Measurements from ENCODE around the gene IFT52. TPM values are rescaled to one million over a fixed set of nuclear protein-coding genes. Genes with fewer than 3 reads are reported as not detected.
"Not testable (repeated sequence)": the region's sequence is repeated elsewhere in the genome, so short reads cannot be mapped to it uniquely, and the experiment has no call there.

Gene IFT52
- total RNA-seq, 1 donor from 2014 or later: 31.8 TPM

DNA sequence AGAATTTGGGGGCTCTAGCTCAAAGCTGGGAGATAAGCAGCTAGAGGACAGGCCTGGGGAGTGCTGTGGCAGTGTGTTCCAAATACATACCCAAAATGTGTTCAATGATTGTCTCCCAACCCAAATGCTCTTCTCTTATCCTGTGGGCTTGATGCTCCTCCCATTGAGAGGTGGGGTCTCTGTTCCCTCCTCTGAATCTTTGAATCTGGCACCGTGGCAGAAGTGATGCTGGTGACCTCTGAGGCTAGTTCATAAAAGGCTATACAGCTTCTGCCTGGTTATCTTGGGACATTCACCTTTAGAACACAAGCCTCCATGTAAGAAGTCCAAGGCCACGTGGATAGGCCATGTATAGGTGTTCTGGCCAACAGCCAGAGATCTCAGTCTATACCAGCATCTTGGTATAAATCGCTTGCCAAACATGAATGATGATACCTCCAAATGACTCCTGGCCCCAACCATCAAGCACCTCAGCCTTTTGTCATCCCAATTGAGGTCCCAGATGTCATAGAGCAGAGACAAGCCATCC lies 60.3 kb downstream of the IFT52 start:
- DNase-seq (ENCODE audit: low read depth in 2 of 2): no peak

GRCh38 chr20:43651650-43652184 lies 61.0 kb downstream of the IFT52 start:
- DNase-seq (ENCODE audit: low read depth in 2 of 2): not testable (repeated sequence)

GRCh38 chr20:43653966-43654365 lies 63.2 kb downstream of the IFT52 start:
- no peak for DNase-seq (ENCODE audit: low read depth in 2 of 2)

DNA sequence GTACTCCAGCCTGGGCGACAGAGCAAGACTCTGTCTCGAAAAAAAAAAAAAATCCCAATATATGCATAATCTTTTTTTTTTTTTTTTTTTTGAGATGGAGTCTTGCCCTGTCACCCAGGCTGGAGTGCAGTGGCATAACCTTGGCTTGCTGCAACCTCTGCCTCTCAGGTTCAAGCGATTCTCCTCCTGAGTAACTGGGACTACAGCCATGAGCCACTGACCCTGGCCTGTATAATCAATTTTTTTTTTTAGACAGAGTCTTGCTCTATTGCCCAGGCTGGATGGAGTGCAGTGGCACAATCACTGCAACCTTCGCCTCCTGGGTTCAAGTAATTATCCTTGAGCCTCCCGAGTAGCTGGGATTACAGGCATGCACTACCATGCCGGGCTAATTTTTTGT lies 64.4 kb downstream of the IFT52 start:
- not testable (repeated sequence) for DNase-seq (ENCODE audit: low read depth in 2 of 2)

GRCh38 chr20:43655937-43656336 lies 65.2 kb downstream of the IFT52 start:
- DNase-seq (ENCODE audit: low read depth in 2 of 2): no peak

DNA sequence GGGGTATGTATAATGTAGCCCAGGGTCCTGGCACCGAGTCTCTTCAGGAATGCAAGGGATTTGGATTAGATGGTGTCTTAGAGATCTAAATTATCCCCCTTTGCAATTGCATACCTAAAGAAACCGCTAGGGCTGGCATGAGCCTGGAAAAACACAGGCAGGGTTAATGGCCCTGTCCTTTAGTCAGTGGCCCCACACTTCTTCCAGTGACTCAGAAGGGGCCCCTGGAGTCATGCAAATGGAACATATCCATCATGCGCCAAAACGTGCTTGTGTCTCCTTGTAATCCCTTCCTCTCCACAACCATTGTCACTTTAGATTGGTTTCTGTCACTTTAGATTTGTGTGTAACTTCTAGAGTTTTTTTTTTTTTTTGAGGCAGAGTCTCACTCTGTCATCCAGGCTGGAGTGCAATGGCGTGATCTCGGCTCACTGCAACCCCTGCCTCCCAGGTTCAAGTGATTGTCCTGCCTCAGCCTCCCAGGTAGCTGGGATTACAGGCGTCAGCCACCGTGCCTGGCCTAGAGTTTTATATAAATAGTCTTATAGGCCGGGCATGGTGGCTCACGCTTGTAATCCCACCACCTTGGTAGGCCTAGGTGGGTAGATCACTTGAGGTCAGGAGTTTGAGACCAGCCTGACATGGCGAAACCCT lies 67.5 kb downstream of the IFT52 start:
- DNase-seq (ENCODE audit: low read depth in 2 of 2): no peak

GRCh38 chr20:43658723-43659419 lies 68.1 kb downstream of the IFT52 start:
- DNase-seq (ENCODE audit: low read depth in 2 of 2): no peak

GRCh38 chr20:43662943-43663655 lies 72.4 kb downstream of the IFT52 start:
- DNase-seq (ENCODE audit: low read depth in 2 of 2): peak in 1 of 2 donors; percentile 43

DNA sequence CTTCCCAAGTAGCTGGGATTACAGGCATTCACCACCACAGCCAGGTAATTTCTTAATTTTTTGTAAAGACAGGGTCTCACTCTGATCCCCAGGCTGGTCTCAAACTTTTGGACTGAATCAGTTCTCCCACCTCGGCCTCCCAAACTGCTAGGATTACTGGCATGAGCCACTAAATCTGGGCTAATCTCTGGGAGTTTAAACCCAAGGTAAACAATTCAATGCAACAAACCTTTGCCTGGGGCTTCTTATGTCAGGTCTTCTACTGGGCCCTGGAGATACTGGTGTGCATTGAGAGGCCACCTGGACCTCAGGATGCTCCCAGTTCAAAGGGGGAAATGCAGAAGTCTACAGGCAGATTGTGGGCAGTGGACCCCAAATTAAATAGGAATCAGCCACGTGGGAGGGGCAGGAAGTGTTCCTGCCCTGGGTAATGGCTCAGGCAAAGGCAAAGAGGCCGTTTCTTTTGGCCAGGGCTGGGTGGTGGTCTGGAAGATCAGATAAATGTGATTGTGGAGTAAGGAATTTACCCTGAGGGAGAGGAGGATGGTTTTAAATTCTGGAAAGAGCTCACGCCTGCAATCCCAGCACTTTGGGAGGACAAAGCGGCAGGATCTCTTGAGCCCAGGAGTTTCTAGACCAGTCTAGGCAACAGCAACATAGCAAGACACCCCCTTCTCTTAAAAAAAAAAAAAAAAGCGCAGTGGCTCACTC lies 74.9 kb downstream of the IFT52 start:
- DNase-seq (ENCODE audit: low read depth in 2 of 2): no peak

- peak; percentile 29 to 70 for DNase-seq (ENCODE audit: low read depth in 2 of 2)
Observed at GRCh38 chr20:43666376-43667328, 75.9 kb downstream of the IFT52 start, which contains the start of gene MYBL2. Gene MYBL2 (plus strand): TSS chr20:43667114. CDS start chr20:43667284, 170 bp downstream.

- peak in 1 of 2 donors; percentile 9 for DNase-seq (ENCODE audit: low read depth in 2 of 2)
Observed at GRCh38 chr20:43667341-43668132, 76.8 kb downstream of the IFT52 start.

DNA sequence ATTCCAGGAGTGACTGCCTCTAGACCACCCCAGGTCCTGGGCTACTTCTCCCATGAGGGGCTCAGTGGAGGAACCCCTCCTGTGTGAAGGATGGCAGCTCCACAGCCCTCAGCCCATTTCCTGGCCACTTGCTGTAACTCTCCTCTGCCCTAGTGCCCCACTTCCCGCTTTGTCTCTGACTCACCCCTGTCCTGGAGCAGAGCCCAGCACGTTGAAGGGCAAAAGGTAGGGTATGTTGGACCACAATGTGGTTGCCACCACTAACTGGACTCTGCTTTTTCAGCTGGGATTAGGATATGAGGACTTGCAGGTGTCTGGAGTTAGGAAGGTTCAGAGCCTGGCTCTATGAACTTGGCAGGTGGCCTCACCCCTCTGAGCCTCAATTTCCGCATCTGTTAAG lies 78.6 kb downstream of the IFT52 start:
- peak in 1 of 2 donors; percentile 53 for DNase-seq (ENCODE audit: low read depth in 2 of 2)

GRCh38 chr20:43670423-43670822 lies 79.7 kb downstream of the IFT52 start:
- DNase-seq (ENCODE audit: low read depth in 2 of 2): no peak

DNA sequence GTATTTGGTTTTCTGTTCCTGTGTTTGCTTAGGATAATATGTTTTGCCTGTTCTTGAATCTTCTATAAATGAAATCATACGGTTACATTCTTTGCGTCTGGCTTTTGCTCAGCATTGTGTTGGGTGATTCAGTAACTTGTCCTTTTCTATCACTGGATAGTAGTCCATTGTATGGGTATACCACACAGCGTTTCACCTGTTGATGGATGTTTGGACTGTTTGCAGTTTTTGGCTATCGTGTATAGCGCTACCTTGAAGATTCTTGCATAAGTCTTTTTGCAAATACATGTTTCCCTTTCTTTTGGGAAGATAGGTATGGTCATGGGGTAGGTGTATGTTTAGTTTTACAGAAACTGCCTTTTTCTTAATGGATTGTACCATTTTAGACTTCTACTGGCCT lies 85.6 kb downstream of the IFT52 start:
- DNase-seq (ENCODE audit: low read depth in 2 of 2): no peak

DNA sequence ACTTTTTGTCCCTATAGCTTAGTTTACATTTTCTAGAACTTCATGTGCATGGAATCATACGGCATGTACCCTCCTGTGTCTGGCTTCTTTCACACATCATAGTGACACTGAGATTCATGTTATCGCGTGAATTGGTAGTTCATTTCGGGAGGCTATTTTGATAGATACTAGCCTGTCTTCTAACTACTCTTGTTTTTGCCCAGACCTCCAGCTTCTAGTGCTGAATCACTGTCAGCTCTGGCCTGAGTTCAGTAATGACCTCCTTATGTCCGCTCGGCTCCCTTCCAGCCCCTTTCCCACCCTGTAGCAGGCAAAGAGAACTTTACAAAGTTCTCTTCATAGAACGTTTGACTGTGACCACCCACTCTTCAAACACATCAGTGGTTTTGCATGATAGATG lies 90.2 kb downstream of the IFT52 start:
- no peak for DNase-seq (ENCODE audit: low read depth in 2 of 2)

- DNase-seq (ENCODE audit: low read depth in 2 of 2): no peak
Observed at GRCh38 chr20:43681468-43681942, 90.8 kb downstream of the IFT52 start.

DNA sequence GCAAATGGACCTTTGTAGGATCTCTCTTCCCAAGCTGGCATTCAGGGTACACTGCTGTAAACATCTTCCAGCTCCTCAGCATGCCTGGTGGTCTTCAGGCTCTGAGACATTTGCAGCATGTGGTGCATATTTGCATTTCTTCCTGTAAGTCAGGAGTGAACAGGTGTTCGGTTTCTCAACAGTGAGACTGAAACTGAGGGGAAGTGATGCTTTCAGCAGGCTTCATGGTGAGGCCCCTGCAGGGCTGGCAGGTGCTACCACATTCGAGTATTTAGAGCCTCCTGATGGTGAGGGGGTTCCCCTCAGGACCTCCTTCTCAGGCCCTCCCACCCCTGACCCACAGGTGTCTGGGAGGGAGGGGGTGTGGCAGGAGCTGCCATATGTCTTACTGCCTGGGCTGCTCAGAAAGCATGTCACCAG lies 91.3 kb downstream of the IFT52 start:
- DNase-seq (ENCODE audit: low read depth in 2 of 2): no peak

DNA sequence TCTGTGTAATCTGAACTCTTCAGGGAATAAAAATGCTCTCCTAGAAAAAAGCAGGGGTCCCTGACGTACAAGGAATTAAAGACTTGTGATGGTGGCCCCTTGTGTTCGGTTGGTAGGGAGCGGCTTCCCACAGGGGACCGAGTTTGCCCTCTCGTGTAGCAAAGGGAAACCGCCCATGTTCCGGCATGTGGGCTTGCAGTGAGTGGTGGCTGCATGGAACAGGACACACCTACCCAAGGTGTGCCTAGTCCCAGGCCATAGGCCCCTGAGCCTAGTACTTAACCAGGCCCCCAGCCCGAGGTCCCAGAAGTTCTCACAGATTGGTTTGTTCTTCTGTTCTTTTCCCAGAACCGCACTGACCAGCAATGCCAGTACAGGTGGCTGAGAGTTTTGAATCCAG lies 91.7 kb downstream of the IFT52 start:
- no peak for DNase-seq (ENCODE audit: low read depth in 2 of 2)

DNA sequence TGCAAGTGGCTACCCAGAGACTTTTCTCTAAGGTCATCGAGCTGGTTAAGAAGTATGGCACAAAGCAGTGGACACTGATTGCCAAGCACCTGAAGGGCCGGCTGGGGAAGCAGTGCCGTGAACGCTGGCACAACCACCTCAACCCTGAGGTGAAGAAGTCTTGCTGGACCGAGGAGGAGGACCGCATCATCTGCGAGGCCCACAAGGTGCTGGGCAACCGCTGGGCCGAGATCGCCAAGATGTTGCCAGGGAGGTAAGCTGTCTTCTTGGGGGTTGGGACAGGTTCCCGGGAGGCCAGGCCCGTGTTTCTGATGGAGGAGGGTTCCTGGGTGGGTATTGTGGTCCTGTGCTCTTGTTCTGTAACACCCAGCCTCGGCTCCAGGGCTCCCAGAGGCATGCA lies 96.1 kb downstream of the IFT52 start:
- no peak for DNase-seq (ENCODE audit: low read depth in 2 of 2)

All from dermis microvascular lymphatic vessel endothelial cell (primary cell).